Measurements from ENCODE around the gene MXRA7. TPM values are rescaled to one million over a fixed set of nuclear protein-coding genes. Genes with fewer than 3 reads are reported as not detected.

MXRA7 gene
- total and polyA plus RNA-seq, 3 donors from 2014 or later = 217 to 272 (median 253) TPM

GRCh38 chr17:76706817-76707216, 3.9 kb downstream of the MXRA7 start:
- TF ChIP-seq CTCF (IDR thresholded peaks at IDR 0.05) = no peak
- TF ChIP-seq POLR2A (IDR thresholded peaks at IDR 0.05) = no peak
- Histone ChIP-seq H3K27me3 (no peaks in the 10 kb centered on the region), H3K27ac (peak overlapping the region in 1 of 2 donors; percentile 51), H3K4me3 (no peak overlapping the region), H3K9me3 (no peaks in the 10 kb centered on the region), H3K4me1 (peaks cover 53% of the 10 kb centered on the region), H3K36me3 (ENCODE audit: low read depth, missing control alignments) (no peaks in the 10 kb centered on the region)
- DNase-seq = no peak
- WGBS, 2 donors = 74 to 84% methylated on average over 3 of the region's 3 CpGs
- intact Hi-C loops (cut with DNase I; ENCODE audit: low total_unique reads) = loop anchor here (10.0 kb wide), 1 partner anchor 182 kb away; no protein-coding TSS in a partner anchor

- H3K4me1 ChIP-seq = peaks cover 64% of the 10 kb centered on the region
Observed at GRCh38 chr17:76704805-76705204, 6.0 kb downstream of the MXRA7 start.

GRCh38 chr17:76702941-76703637, 7.7 kb downstream of the MXRA7 start:
- Histone ChIP-seq H3K9me3 (no peaks in the 10 kb centered on the region), H3K27ac (peak overlapping the region; percentile 87 to 90), H3K4me1 (peaks cover 75% of the 10 kb centered on the region), H3K27me3 (no peaks in the 10 kb centered on the region), H3K36me3 (ENCODE audit: low read depth, missing control alignments) (no peaks in the 10 kb centered on the region), H3K4me3 (no peak overlapping the region)
- peak; percentile 54 for DNase-seq
- intact Hi-C loops (cut with DNase I; ENCODE audit: low total_unique reads) = loop anchor here (10.0 kb wide), 1 partner anchor 178 kb away; no protein-coding TSS in a partner anchor
- no peak for TF ChIP-seq CTCF (IDR thresholded peaks at IDR 0.05)
- no peak for TF ChIP-seq POLR2A (IDR thresholded peaks at IDR 0.05)
- 66 to 82% methylated on average over 10 of the region's 10 CpGs for WGBS, 2 donors

More at GRCh38 chr17:76704805-76705204, 6.0 kb downstream of the MXRA7 start:
- Histone ChIP-seq H3K27ac (peak overlapping the region in 1 of 2 donors; percentile 56), H3K36me3 (ENCODE audit: low read depth, missing control alignments) (no peaks in the 10 kb centered on the region), H3K9me3 (no peaks in the 10 kb centered on the region), H3K4me3 (no peak overlapping the region), H3K27me3 (no peaks in the 10 kb centered on the region)
- DNase-seq = no peak
- intact Hi-C loops (cut with DNase I; ENCODE audit: low total_unique reads) = loop anchor here (10.0 kb wide), 1 partner anchor 180 kb away; no protein-coding TSS in a partner anchor
- WGBS, 2 donors = 30 to 53% methylated on average over 4 of the region's 4 CpGs
- TF ChIP-seq POLR2A (IDR thresholded peaks at IDR 0.05) (no peak), CTCF (IDR thresholded peaks at IDR 0.05) (no peak)

- Histone ChIP-seq H3K27me3 (no peaks in the 10 kb centered on the region), H3K27ac (peak overlapping the region; percentile 87 to 90), H3K9me3 (no peaks in the 10 kb centered on the region), H3K36me3 (ENCODE audit: low read depth, missing control alignments) (no peaks in the 10 kb centered on the region), H3K4me1 (peaks cover 76% of the 10 kb centered on the region), H3K4me3 (no peak overlapping the region)
- 30 to 42% methylated on average over 2 of the region's 2 CpGs for WGBS, 2 donors
- DNase-seq = no peak
- intact Hi-C loops (cut with DNase I; ENCODE audit: low total_unique reads) = loop anchor here (10.0 kb wide), 1 partner anchor 177 kb away; no protein-coding TSS in a partner anchor
- TF ChIP-seq CTCF (IDR thresholded peaks at IDR 0.05) (no peak), POLR2A (IDR thresholded peaks at IDR 0.05) (no peak)
Observed at GRCh38 chr17:76702076-76702475, 8.7 kb downstream of the MXRA7 start.
